Osteoblast (primary cell): ENCODE data around the gene REM2. TPM values are rescaled to one million over a fixed set of nuclear protein-coding genes. Genes with fewer than 3 reads are reported as not detected.

Source experiments
- DNase-seq: peaks from one replicate; pipeline ENCODE4 v3.0.0; 2011; ENCODE audit warnings: low spot score, mixed read lengths; ENCODE audit not compliant: insufficient read length; ENCODE audit errors: missing footprints
- H2AFZ ChIP-seq: 2 replicates; pipeline ENCODE4 v1.6.0; 2011; ENCODE audit warnings: mild to moderate bottlenecking, low read length
- H3K27ac ChIP-seq: 2 replicates; pipeline ENCODE4 v1.5.1; 2011; ENCODE audit warnings: mild to moderate bottlenecking, low read depth, low read length, moderate library complexity
- H3K27me3 ChIP-seq: 2 replicates; pipeline ENCODE4 v1.6.0; 2012; ENCODE audit warnings: mild to moderate bottlenecking, control low read depth, inconsistent platforms, low read length, moderate library complexity; ENCODE audit not compliant: insufficient read depth
- H3K36me3 ChIP-seq: 2 replicates; pipeline ENCODE4 v1.5.1; 2011; ENCODE audit warnings: mild to moderate bottlenecking, low read length, control low read depth, moderate library complexity; ENCODE audit not compliant: insufficient read depth
- H3K4me1 ChIP-seq: 2 replicates; pipeline ENCODE4 v1.5.1; 2011; ENCODE audit warnings: mild to moderate bottlenecking, low read length, control low read depth, moderate library complexity; ENCODE audit not compliant: insufficient read depth
- H3K4me2 ChIP-seq: 2 replicates; pipeline ENCODE4 v1.6.0; 2011; ENCODE audit warnings: mild to moderate bottlenecking, low read length; ENCODE audit not compliant: insufficient read depth
- H3K4me3 ChIP-seq: fragments of 200-600 bp; sonication (generic); 3 replicates; pipeline ENCODE4 v1.5.1; 2012; ENCODE audit warnings: mild to moderate bottlenecking, low read length, inconsistent platforms; ENCODE audit not compliant: insufficient read depth
- H3K79me2 ChIP-seq: 2 replicates; pipeline ENCODE4 v1.6.0; 2012; ENCODE audit warnings: mild to moderate bottlenecking, low read length, control low read depth, inconsistent platforms; ENCODE audit not compliant: insufficient read depth
- H3K9me3 ChIP-seq: 2 replicates; pipeline ENCODE4 v1.5.1; 2011; ENCODE audit warnings: low read depth, low read length, control low read depth
- H4K20me1 ChIP-seq: 2 replicates; pipeline ENCODE4 v1.6.0; 2012; ENCODE audit warnings: mild to moderate bottlenecking, low read length, control low read depth; ENCODE audit not compliant: insufficient read depth
- total RNA-seq: library from RNA; depleted of rRNA; stranded (reverse); fragments of >200 nt; gene quantifications from 2 replicates; pipeline ENCODE4 v1.2.3, GENCODE V29; 2012
- TF ChIP-seq, protein P1 (sequence below): IDR thresholded peaks from 2 replicates; pipeline ENCODE4 v1.5.1; 2011; ENCODE audit warnings: mild to moderate bottlenecking, low read depth, low read length, moderate library complexity; ENCODE audit errors: extremely low read depth

The REM2 gene
- total RNA-seq, 1 donor, result 0.36 TPM

DNA sequence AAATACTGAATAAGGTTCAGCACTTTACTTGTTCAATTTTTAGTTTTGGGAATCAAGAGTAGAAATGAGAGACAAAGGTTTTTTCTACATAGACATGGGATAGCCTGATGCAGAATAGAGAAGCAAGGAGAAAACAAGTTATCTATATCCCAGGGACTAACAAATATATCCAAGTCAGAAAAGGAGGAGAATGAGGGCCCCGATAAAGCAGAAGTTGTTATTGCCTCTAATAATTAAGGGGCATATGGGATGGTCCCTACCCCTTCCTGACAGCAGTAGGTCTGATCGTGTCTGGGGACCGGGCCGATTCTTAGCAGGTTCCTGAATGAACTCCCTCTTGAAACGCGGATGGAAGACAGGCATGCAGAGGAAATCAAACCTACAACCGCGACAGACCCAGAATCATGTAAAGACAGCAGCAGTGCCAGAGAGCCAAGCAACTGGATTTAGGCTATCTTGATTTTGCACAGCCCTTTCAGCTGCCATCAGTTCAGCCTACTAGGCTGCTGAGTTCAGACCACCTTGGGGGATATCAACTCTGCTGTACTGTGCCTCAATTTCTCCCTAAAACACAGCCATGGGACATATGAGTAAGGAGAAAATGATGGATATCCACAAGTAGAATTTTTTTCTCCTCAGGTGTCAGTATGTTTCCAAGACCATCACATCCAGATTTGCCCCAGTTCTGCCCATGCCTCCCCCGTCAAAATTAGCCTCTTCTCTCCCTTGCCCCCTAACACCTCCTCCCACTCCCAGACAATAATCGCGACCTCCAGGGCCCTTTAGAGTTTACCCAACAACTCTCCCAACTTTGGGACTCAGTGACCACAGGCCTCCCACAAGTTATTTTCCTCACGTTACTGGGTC, 45.4 kb downstream of the REM2 start:
- Histone ChIP-seq H2AFZ (peak overlapping the region; percentile 89), H3K4me3 (peak overlapping the region; percentile 91), H3K27ac (peak overlapping the region; percentile 86), H4K20me1 (no peaks in the 10 kb centered on the region), H3K27me3 (no peaks in the 10 kb centered on the region), H3K4me2 (peak overlapping the region; percentile 98), H3K4me1 (peaks cover 17% of the 10 kb centered on the region), H3K36me3 (peaks cover 37% of the 10 kb centered on the region), H3K9me3 (no peaks in the 10 kb centered on the region), H3K79me2 (peaks cover 23% of the 10 kb centered on the region)
- TF ChIP-seq, protein P1, sequence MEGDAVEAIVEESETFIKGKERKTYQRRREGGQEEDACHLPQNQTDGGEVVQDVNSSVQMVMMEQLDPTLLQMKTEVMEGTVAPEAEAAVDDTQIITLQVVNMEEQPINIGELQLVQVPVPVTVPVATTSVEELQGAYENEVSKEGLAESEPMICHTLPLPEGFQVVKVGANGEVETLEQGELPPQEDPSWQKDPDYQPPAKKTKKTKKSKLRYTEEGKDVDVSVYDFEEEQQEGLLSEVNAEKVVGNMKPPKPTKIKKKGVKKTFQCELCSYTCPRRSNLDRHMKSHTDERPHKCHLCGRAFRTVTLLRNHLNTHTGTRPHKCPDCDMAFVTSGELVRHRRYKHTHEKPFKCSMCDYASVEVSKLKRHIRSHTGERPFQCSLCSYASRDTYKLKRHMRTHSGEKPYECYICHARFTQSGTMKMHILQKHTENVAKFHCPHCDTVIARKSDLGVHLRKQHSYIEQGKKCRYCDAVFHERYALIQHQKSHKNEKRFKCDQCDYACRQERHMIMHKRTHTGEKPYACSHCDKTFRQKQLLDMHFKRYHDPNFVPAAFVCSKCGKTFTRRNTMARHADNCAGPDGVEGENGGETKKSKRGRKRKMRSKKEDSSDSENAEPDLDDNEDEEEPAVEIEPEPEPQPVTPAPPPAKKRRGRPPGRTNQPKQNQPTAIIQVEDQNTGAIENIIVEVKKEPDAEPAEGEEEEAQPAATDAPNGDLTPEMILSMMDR, result no peak
- DNase-seq, result no peak

DNA sequence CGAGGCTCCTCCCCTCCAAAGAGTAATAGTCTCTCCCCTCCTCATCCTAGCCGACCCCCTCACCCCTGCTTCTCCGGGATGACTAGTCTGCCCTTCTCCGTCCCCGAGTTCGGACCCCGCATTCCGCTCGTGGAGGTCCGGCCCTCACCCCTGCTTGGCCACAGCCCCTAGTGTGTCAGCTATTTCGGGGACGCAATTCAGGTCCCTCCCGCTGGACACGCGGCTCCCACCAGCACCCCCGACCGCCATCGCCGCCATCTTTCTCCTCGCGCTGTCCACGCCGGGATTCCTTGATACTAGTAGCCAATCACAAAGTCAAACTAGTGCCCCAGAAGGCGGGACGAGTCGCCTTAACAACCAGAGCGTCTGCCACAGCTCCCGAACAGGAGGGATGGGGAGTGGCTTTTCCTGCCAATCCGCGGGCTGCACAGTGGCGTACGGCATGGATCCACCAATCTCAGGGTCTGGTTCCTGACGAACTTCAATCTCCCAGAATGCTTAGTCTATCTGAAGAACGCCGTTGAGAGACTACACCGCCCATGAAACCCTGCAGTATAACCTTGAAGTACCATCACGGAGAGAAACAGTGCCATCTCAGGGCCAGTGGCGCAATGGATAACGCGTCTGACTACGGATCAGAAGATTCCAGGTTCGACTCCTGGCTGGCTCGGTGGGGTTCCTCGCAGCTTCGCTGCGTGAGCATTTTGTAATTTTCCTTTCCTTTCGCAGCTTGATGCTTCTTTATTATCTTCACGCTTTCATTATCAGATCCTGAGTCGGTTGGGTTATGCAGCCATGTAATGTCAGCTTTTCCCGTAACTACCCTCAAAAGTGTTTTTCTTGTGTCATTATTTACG, 46.3 kb downstream of the REM2 start, which contains the start of gene PRMT5:
Gene PRMT5, minus strand, starts transcription at position 273 of the 857 bp plus-strand sequence. Its CDS starts 15 bp downstream, at position 258.
- H3K4me1 ChIP-seq, result peaks cover 17% of the 10 kb centered on the region
- peak; percentile 97 for DNase-seq
- TF ChIP-seq, protein P1, result no peak

DNA sequence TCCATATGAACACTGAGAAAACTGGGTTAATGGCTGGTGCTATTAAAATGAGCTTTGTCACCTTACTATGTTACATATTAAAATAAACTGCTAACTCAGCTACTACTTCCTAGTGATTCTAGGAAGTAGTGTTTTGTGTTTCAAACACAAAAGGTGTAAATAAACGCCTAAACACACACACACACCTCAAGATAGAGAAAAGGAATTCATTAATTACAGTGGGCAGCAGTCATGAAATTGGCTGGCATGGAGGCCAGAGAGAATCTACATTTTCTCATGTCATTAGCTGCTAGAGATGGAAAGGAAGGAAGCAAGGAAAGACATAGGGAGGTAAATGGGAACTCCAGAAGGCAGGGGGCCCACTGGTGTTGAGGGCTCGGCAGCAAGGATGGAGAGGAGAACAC, 46.9 kb downstream of the REM2 start:
- Histone ChIP-seq H3K9me3 (no peaks in the 10 kb centered on the region), H3K4me3 (peak overlapping the region; percentile 91), H3K4me2 (peak overlapping the region; percentile 96), H2AFZ (peak overlapping the region; percentile 96), H3K27ac (peak overlapping the region; percentile 80), H3K4me1 (peaks cover 17% of the 10 kb centered on the region), H3K36me3 (peaks cover 23% of the 10 kb centered on the region), H3K79me2 (peaks cover 23% of the 10 kb centered on the region), H4K20me1 (no peaks in the 10 kb centered on the region), H3K27me3 (no peaks in the 10 kb centered on the region)
- TF ChIP-seq, protein P1, result no peak
- DNase-seq, result no peak

More for the DNA sequence above, 46.3 kb downstream of the REM2 start, which contains the start of gene PRMT5:
- H3K79me2 ChIP-seq, result peaks cover 23% of the 10 kb centered on the region
- H4K20me1 ChIP-seq, result no peaks in the 10 kb centered on the region
- H3K36me3 ChIP-seq, result peaks cover 29% of the 10 kb centered on the region
- H3K4me2 ChIP-seq, result peak within 1 kb of the TSS; percentile 98
- H3K9me3 ChIP-seq, result no peaks in the 10 kb centered on the region
- H3K27me3 ChIP-seq, result no peaks in the 10 kb centered on the region
- H3K27ac ChIP-seq, result peak within 1 kb of the TSS; percentile 86
- H3K4me3 ChIP-seq, result peak within 1 kb of the TSS; percentile 91
- peak within 1 kb of the TSS; percentile 96 for H2AFZ ChIP-seq
